ENCODE measurements around the gene AP2A2. TPM values are rescaled to one million over a fixed set of nuclear protein-coding genes. Genes with fewer than 3 reads are reported as not detected.

Gene AP2A2
- total RNA-seq, 4 donors from 2014 or later = 79.2 to 115 (median 110) TPM

DNA sequence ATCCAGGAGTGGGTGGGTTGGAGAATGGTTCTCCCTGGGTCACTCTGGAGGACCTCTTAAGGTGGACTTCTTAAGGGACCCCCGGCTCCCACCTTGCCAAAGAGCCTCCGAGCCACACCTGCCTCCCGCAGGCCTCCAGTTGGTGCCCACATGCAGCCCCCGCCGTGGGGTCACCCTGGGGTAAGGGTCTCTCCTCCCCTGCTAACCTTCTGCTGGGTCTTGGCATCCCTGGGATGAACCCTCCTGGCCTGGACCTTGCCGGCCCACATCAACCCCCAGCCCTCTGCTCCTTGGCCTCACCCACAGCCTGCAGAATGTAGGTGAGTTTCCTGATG is 123.4 kb downstream of the AP2A2 start:
- TF ChIP-seq, protein P1, sequence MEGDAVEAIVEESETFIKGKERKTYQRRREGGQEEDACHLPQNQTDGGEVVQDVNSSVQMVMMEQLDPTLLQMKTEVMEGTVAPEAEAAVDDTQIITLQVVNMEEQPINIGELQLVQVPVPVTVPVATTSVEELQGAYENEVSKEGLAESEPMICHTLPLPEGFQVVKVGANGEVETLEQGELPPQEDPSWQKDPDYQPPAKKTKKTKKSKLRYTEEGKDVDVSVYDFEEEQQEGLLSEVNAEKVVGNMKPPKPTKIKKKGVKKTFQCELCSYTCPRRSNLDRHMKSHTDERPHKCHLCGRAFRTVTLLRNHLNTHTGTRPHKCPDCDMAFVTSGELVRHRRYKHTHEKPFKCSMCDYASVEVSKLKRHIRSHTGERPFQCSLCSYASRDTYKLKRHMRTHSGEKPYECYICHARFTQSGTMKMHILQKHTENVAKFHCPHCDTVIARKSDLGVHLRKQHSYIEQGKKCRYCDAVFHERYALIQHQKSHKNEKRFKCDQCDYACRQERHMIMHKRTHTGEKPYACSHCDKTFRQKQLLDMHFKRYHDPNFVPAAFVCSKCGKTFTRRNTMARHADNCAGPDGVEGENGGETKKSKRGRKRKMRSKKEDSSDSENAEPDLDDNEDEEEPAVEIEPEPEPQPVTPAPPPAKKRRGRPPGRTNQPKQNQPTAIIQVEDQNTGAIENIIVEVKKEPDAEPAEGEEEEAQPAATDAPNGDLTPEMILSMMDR (IDR thresholded peaks at IDR 0.05; ENCODE audit: low read depth) = no peak

DNA sequence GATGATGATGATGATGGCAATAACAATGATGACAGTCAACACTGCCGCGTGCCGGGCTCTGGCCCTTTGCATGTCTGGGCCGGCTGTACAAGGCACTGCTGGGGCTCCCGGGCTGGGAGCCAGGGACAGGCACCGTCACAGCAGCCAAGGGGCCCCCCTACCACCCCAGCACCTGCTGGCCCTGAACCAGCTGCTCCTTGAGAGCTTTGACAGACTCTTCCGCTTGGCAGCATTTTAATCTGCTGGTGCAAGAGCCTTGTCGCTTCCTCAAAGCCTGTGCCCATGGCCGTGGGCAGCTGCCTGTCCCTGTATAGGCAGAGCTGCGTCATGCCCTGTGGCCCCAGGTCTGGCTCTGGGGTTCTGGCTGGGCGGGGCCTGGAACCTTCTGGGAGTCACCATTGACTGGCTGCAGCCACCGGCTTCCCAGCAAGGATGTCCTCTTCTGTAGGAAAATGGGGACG is 123.8 kb downstream of the AP2A2 start:
- TF ChIP-seq, protein P1 (IDR thresholded peaks at IDR 0.05; ENCODE audit: low read depth) = no peak

DNA sequence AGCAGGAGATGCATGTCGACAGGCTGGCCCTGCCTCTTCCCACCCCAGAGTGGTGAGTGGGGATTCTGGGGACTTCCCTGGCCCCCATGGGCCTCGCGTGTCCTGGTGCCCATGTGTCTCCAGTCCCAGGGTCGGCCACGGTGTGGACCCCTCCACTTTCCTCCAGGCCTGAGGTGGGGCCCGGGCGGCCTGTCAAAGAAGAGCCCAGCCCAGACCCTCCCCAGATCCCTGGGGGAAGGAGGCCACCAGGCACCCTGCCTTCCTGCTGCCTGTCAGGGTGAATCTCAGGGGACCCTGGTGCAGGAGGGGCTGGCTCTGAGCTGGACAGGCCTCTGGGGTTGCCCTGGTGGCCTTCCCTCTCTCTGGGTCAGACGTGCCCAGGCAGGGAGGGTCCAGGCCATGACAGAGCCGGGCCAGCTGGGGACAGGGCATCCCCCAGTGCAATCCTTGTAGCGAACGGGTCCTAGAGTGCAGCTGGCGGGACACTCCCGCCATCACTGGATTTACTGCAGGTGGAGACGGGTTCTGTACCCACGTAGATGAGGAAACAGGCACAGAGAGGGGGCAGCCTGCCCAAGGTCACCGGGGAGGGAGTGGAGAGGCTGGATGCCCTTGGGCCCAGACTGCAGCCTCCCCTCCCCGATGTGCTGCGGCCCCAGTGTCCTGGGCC is 124.4 kb downstream of the AP2A2 start:
- TF ChIP-seq, protein P1 (IDR thresholded peaks at IDR 0.05; ENCODE audit: low read depth) = no peak

DNA sequence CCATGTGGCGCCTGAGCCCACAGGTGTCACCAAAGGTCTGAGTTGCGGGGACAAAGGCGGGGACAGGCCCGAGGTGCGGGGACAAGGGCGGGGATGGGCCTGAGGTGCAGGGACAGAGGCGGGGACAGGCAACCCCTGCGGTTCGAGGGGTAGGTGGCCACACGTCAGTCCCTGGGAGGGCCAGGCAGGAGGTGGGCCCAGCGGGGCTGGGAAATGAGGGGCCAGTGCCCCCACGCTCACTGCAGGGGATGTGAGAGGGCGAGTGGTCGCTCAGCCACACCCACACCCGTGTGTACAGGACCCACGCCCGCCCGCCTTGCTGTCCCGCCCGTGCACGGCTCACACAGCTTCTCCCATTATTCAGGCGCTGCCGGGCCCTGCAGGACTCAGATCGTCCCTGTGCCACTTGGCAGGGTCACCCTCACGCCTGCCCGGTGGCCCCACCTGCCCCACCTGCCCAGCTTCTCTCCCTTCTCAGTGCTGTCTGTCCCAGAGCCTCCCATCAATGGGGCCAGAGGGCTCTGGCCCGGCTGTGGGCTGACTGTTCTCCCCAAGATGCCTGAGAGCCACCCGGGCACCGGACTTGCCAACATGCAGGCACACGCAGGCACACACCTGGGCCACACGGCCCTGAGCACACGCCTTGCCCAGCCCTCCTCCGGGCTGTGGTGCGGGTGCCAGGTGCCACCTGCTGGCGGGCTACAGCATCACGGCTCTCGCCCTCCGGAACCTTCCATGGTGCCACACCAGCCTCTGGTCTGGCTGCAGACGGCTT is 125.1 kb downstream of the AP2A2 start:
- TF ChIP-seq, protein P1 (IDR thresholded peaks at IDR 0.05; ENCODE audit: low read depth) = no peak

DNA sequence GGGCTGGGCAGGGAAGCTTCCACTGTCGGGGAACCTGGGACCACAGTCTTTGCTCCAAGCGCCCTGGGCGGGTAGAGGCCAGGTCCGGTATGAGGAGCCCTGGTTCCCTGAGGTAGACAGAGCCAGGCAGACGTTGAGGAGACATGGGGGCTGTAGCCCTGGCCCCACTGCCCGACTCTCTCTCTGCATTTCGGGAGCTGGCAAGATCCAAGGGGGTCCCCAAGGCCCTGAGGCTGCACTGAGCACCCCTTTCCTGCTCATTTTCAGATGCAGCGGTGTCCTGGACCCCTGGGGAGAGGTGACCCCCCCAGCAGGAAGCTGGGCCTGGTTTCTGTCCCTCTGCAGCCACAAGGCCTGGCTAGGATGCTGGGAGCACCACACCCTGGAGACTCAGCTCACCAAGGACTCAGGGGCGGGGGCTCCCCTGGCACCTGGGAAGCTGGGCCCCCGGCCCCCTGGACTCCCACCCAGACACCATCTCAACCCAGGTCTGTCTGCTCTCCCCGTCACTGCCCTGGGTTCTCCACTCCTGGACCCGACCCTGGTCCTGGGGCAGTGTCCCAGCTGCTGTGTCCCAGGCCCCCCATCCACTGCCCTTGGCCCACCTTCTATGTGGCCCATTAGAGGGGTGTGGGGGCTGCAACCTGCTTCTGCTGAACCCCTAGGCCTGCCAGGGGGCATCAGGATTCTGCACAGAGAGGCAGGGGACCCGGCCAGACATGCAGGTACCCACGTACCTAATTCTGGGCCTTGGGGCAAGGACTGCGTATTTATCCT is 125.9 kb downstream of the AP2A2 start:
- TF ChIP-seq, protein P1 (IDR thresholded peaks at IDR 0.05; ENCODE audit: low read depth) = no peak

DNA sequence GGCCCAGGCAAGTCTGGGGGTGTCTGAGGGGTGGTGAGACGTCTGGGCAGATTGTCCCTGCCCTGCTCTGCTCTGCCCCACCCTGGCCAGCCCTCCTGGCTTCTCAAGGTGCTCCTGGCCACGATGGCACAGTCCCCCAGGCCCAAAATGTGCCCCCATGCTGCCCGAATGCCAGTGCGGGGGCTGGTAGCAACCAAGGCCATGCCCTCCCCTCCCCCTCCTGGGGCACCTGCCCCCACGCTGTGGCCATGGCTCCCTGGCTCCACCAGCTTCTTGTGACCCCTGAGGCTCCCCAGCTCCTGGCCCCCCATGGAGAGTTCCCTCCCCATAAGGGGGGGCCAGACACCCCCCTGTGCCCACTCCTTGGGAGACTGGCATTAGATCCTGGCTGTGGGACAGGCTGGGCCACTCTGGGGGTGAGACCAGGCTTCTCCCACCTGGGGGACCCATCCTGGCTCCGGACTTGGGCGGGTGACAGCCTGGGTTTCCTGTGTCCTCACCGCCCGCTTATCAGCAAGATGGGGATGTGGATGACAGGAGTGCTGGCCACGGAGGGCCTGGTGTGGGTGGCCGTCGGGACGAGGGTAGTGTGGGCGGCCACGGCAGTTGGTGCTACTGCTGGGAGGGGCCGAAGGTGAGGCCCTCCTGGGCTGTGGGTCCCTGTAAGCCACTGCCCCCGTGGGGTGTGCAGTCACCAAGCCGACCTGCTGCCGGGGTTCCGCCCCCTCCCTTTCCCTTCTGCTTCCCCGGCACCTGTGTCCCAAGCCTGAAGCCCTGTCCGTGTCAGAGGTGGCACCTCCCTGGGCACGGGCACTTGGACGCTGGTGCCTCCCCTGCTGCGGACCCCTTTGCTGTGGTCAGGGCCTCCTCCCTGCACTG is 126.7 kb downstream of the AP2A2 start:
- TF ChIP-seq, protein P1 (IDR thresholded peaks at IDR 0.05; ENCODE audit: low read depth) = no peak
